Hepatocyte (in vitro differentiated cells): ENCODE results near the gene ABHD15. TPM values are rescaled to one million over a fixed set of nuclear protein-coding genes. Genes with fewer than 3 reads are reported as not detected.

Experiments used
- DNase-seq: peaks from one replicate; pipeline ENCODE4 v3.0.0-alpha.2; 2016; ENCODE audit warnings: low spot score
- H2AFZ ChIP-seq: fragments of 200-600 bp; sonication (generic); 2 replicates; pipeline ENCODE4 v1.6.0; 2016; ENCODE audit warnings: antibody characterized with exemption, mild to moderate bottlenecking
- H3K27ac ChIP-seq: fragments of 200-600 bp; sonication (generic); 2 replicates; pipeline ENCODE4 v1.5.1; 2016; ENCODE audit warnings: mild to moderate bottlenecking
- H3K27me3 ChIP-seq: fragments of 200-600 bp; sonication (generic); 2 replicates; pipeline ENCODE4 v1.6.1; 2016
- H3K36me3 ChIP-seq: fragments of 200-600 bp; sonication (generic); replicated peaks from 2 replicates; pipeline ENCODE4 v1.5.1; 2016; ENCODE audit warnings: low read depth; ENCODE audit not compliant: insufficient read depth
- H3K4me1 ChIP-seq: fragments of 200-600 bp; sonication (generic); 2 replicates; pipeline ENCODE4 v1.5.1; 2016; ENCODE audit warnings: mild to moderate bottlenecking, moderate library complexity; ENCODE audit not compliant: insufficient read depth
- H3K4me2 ChIP-seq: fragments of 200-600 bp; sonication (generic); 2 replicates; pipeline ENCODE4 v1.6.0; 2016
- H3K4me3 ChIP-seq: fragments of 200-600 bp; sonication (generic); 2 replicates; pipeline ENCODE4 v1.5.1; 2016; ENCODE audit warnings: mild to moderate bottlenecking
- H3K79me2 ChIP-seq: fragments of 200-600 bp; sonication (generic); 2 replicates; pipeline ENCODE4 v1.6.0; 2017; ENCODE audit warnings: mild to moderate bottlenecking
- H3K9me2 ChIP-seq: fragments of 200-600 bp; sonication (generic); replicated peaks from 2 replicates; pipeline ENCODE4 v1.6.0; 2017; ENCODE audit warnings: mild to moderate bottlenecking; ENCODE audit not compliant: insufficient read depth
- H3K9me3 ChIP-seq: fragments of 200-600 bp; sonication (generic); 2 replicates; pipeline ENCODE4 v1.5.1; 2016; ENCODE audit warnings: low read depth, mild to moderate bottlenecking
- H4K20me1 ChIP-seq: fragments of 200-600 bp; sonication (generic); 2 replicates; pipeline ENCODE4 v1.6.0; 2016; ENCODE audit warnings: mild to moderate bottlenecking; ENCODE audit not compliant: insufficient read depth, poor library complexity, severe bottlenecking
- EZH2 ChIP-seq: fragments of 200-600 bp; sonication (generic); IDR thresholded peaks from 2 replicates; pipeline ENCODE4 v1.6.1; 2016; ENCODE audit warnings: antibody characterized with exemption, mild to moderate bottlenecking, borderline replicate concordance
- EZH2phosphoT487 ChIP-seq: fragments of 200-600 bp; sonication (generic); IDR thresholded peaks from one replicate; pipeline ENCODE4 v1.6.1; 2018; ENCODE audit warnings: antibody characterized with exemption, mild to moderate bottlenecking, low read depth, moderate library complexity; ENCODE audit not compliant: unreplicated experiment, severe bottlenecking
- WGBS: methylation state at CpG from one replicate; pipeline ENCODE4 v1.1.6; 2016; ENCODE audit warnings: low lambda C conversion rate; ENCODE audit errors: missing lambda C conversion rate; 5-methylcytosine and 5-hydroxymethylcytosine counted together
- polyA plus RNA-seq: library from polyadenylated mRNA; unstranded; fragments of >200 nt; fragmentation: Nextera tagmentation; extraction: Ambion mirVana; gene quantifications from 2 replicates; pipeline ENCODE4 v1.2.1, GENCODE V29; 2016
- total RNA-seq: library from RNA; depleted of rRNA; stranded (reverse); fragments of >200 nt; gene quantifications from 2 replicates; pipeline ENCODE4 v1.2.3, GENCODE V29; 2014
- TF ChIP-seq, protein P1 (sequence below): fragments of 200-600 bp; sonication (generic); IDR thresholded peaks from 2 replicates; pipeline ENCODE4 v1.5.1; 2016; ENCODE audit warnings: antibody characterized with exemption, mild to moderate bottlenecking; ENCODE audit not compliant: poor library complexity

Gene ABHD15
- total and polyA plus RNA-seq, 2 experiments from 2014 or later = 11.0 to 19.2 TPM

- 97% methylated on average over 6 of the region's 6 CpGs for WGBS
- Histone ChIP-seq H3K4me2 (no peak overlapping the region), H3K27me3 (no peaks in the 10 kb centered on the region), H3K27ac (no peak overlapping the region), H2AFZ (no peak overlapping the region), H3K9me3 (no peaks in the 10 kb centered on the region), H3K4me3 (no peak overlapping the region), H3K4me1 (no peaks in the 10 kb centered on the region), H3K9me2 (no peaks in the 10 kb centered on the region), H3K79me2 (no peaks in the 10 kb centered on the region), H4K20me1 (no peaks in the 10 kb centered on the region), H3K36me3 (no peaks in the 10 kb centered on the region)
- TF ChIP-seq EZH2phosphoT487 = no peak
- TF ChIP-seq EZH2 = no peak
- TF ChIP-seq, protein P1, sequence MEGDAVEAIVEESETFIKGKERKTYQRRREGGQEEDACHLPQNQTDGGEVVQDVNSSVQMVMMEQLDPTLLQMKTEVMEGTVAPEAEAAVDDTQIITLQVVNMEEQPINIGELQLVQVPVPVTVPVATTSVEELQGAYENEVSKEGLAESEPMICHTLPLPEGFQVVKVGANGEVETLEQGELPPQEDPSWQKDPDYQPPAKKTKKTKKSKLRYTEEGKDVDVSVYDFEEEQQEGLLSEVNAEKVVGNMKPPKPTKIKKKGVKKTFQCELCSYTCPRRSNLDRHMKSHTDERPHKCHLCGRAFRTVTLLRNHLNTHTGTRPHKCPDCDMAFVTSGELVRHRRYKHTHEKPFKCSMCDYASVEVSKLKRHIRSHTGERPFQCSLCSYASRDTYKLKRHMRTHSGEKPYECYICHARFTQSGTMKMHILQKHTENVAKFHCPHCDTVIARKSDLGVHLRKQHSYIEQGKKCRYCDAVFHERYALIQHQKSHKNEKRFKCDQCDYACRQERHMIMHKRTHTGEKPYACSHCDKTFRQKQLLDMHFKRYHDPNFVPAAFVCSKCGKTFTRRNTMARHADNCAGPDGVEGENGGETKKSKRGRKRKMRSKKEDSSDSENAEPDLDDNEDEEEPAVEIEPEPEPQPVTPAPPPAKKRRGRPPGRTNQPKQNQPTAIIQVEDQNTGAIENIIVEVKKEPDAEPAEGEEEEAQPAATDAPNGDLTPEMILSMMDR = no peak
- DNase-seq = no peak
Observed at GRCh38 chr17:29510953-29511352, 55.9 kb downstream of the ABHD15 start.

Other genes starting within 250 kb of the ABHD15 start
- gene TAOK1, start 176.7 kb downstream of the ABHD15 start, total RNA-seq = 46.1 and 51.7 TPM in 2 replicates
- 5.2 and 5.3 TPM in 2 replicates for gene TAOK1, start 176.7 kb downstream of the ABHD15 start, polyA plus RNA-seq
- gene TP53I13, start 1.7 kb upstream of the ABHD15 start, total RNA-seq = 43.4 and 52.9 TPM in 2 replicates
- 92.9 and 94.2 TPM in 2 replicates for gene TP53I13, start 1.7 kb upstream of the ABHD15 start, polyA plus RNA-seq
- 18.6 and 20.0 TPM in 2 replicates for gene GIT1, start 22.6 kb upstream of the ABHD15 start, total RNA-seq
- gene GIT1, start 22.6 kb upstream of the ABHD15 start, polyA plus RNA-seq = 35.2 and 46.3 TPM in 2 replicates
- 3.5 and 5.1 TPM in 2 replicates for gene ANKRD13B, start 26.1 kb upstream of the ABHD15 start, total RNA-seq
- gene ANKRD13B, start 26.1 kb upstream of the ABHD15 start, polyA plus RNA-seq = 7.2 and 11.6 TPM in 2 replicates
- gene CORO6, start 55.9 kb upstream of the ABHD15 start, total RNA-seq = 0.83 and 1.5 TPM in 2 replicates
- 1.9 and 3.4 TPM in 2 replicates for gene CORO6, start 55.9 kb upstream of the ABHD15 start, polyA plus RNA-seq